Sigmoid colon (tissue), 7 donors: ENCODE results near the gene ALG2. TPM values are rescaled to one million over a fixed set of nuclear protein-coding genes. Genes with fewer than 3 reads are reported as not detected.
"Not testable (repeated sequence)": the region's sequence is repeated elsewhere in the genome, so short reads cannot be mapped to it uniquely, and the experiment has no call there.

Source experiments
- DNase-seq: peaks from one replicate; pipeline ENCODE4 v3.0.0-alpha.2; 2019
- H3K27ac ChIP-seq, 4 donors: fragments of 200-600 bp; sonication (generic); one replicate each; pipeline ENCODE4 v1.5.1; 2016 to 2019; ENCODE audit warnings: mild to moderate bottlenecking in 1 of 4
- H3K27me3 ChIP-seq, 3 donors: fragments of 200-600 bp; sonication (generic); one replicate each; pipeline ENCODE4 v1.5.1; 2019; ENCODE audit warnings: mild to moderate bottlenecking in 1 of 3
- H3K36me3 ChIP-seq, 4 donors: fragments of 200-600 bp; sonication (generic); one replicate each; pipeline ENCODE4 v1.5.1; 2016 to 2019
- H3K4me1 ChIP-seq, 4 donors: fragments of 200-600 bp; sonication (generic); one replicate each; pipeline ENCODE4 v1.5.1; 2017 to 2019
- H3K4me3 ChIP-seq, 4 donors: fragments of 200-600 bp; sonication (generic); one replicate each; pipeline ENCODE4 v1.5.1; 2017 to 2019; ENCODE audit warnings: mild to moderate bottlenecking in 2 of 4, moderate library complexity in 1 of 4
- H3K9me3 ChIP-seq, 4 donors: fragments of 200-600 bp in 3 of 4; sonication (generic) in 3 of 4; one replicate each; pipeline versions ENCODE4 v1.5.1 to v1.6.1; 2013 to 2019
- EP300 ChIP-seq, 4 donors: sonication (generic); formaldehyde crosslinking; IDR thresholded peaks; one replicate each; pipeline ENCODE4 v1.6.1; 2017; ENCODE audit warnings: antibody characterized with exemption in 4 of 4
- POLR2A ChIP-seq, 2 donors: fragments of 450-650 bp; IDR thresholded peaks; one replicate each; pipeline ENCODE4 v1.6.1; 2016; ENCODE audit warnings: antibody characterized with exemption in 2 of 2, mild to moderate bottlenecking in 2 of 2, moderate library complexity in 2 of 2
- POLR2AphosphoS5 ChIP-seq, 4 donors: sonication (generic); formaldehyde crosslinking; IDR thresholded peaks; one replicate each; pipeline ENCODE4 v1.6.1; 2017; ENCODE audit warnings: antibody characterized with exemption in 4 of 4
- WGBS, 2 donors: extraction: QIAGEN DNeasy Blood & Tissue Kit; methylation state at CpG; one replicate each; pipeline ENCODE4 v1.1.7; 2013; 5-methylcytosine and 5-hydroxymethylcytosine counted together
- intact Hi-C: fragments of 100-400 bp; cut with DNase I; formaldehyde crosslinking; loops from one replicate; pipeline ENCODE4 v1.15.1; 2023
- polyA plus RNA-seq, 3 donors: library from polyadenylated mRNA; stranded (reverse); fragments of 200-250 nt; gene quantifications; one replicate each; pipeline ENCODE4 v1.2.3, GENCODE V29; 2013
- total RNA-seq, 4 donors: library from RNA; depleted of rRNA; stranded (reverse); fragments of >200 nt; gene quantifications; one replicate each; pipeline ENCODE4 v1.1.0, GENCODE V29; 2016
- TF ChIP-seq, protein P1 (sequence below), 4 experiments: fragments of 450-650 bp in 3 of 4; fragments of 200-600 bp in 1 of 4; IDR thresholded peaks; one replicate each; pipeline ENCODE4 v1.5.1; 2016 to 2019; ENCODE audit warnings: antibody characterized with exemption in 4 of 4, mild to moderate bottlenecking in 3 of 4, moderate library complexity in 2 of 4
- donor health status: healthy with polysubstance abuse.
- donor health status: Bipolar disorder and iron deficiency.
- donor health status: healthy.

Gene ALG2
- total and polyA plus RNA-seq, 7 donors = 8.4 to 25.0 (median 18.4) TPM

DNA sequence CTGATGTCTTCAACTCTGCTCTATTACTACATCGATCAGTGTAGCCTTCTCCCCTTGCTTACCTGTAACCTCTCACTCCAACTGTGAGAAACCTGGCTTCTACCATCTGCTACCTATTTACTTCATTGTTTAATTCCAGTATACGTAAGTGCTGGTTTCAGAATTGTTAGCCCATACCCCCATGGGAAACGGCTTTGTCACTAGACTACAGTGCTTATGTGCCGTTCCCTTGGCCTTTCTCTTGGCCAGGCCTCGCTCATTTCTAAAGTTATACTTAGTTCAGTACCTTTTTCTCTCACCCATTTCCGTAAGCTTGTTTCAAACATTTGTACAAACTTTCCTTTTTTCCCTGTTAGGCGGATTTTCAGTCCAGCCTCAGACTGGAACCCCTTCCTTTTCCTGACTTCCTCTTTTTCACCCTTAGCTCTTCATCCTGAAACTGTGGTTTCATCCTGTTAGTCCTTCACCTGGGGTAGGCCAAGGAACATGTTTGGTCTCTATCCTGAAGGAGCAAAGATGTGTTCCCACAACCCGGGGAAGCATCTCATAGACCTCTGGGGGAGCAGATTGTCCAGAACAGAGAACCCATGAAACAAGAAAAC, 21.7 kb downstream of the ALG2 start:
- Histone ChIP-seq H3K27me3 (no peaks in the 10 kb centered on the region), H3K4me3 (no peak overlapping the region), H3K4me1 (no peaks in the 10 kb centered on the region), H3K36me3 (no peaks in the 10 kb centered on the region), H3K9me3 (no peaks in the 10 kb centered on the region), H3K27ac (no peak overlapping the region)
- TF ChIP-seq POLR2AphosphoS5 (IDR thresholded peaks at IDR 0.05) (no peak), EP300 (IDR thresholded peaks at IDR 0.05) (no peak), POLR2A (IDR thresholded peaks at IDR 0.05) (no peak)
- TF ChIP-seq, protein P1, sequence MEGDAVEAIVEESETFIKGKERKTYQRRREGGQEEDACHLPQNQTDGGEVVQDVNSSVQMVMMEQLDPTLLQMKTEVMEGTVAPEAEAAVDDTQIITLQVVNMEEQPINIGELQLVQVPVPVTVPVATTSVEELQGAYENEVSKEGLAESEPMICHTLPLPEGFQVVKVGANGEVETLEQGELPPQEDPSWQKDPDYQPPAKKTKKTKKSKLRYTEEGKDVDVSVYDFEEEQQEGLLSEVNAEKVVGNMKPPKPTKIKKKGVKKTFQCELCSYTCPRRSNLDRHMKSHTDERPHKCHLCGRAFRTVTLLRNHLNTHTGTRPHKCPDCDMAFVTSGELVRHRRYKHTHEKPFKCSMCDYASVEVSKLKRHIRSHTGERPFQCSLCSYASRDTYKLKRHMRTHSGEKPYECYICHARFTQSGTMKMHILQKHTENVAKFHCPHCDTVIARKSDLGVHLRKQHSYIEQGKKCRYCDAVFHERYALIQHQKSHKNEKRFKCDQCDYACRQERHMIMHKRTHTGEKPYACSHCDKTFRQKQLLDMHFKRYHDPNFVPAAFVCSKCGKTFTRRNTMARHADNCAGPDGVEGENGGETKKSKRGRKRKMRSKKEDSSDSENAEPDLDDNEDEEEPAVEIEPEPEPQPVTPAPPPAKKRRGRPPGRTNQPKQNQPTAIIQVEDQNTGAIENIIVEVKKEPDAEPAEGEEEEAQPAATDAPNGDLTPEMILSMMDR (IDR thresholded peaks at IDR 0.05) = no peak
- intact Hi-C loops = no loop called here
- 89 to 92% methylated on average over 8 of the region's 8 CpGs for WGBS, 2 donors
- no peak for DNase-seq

DNA sequence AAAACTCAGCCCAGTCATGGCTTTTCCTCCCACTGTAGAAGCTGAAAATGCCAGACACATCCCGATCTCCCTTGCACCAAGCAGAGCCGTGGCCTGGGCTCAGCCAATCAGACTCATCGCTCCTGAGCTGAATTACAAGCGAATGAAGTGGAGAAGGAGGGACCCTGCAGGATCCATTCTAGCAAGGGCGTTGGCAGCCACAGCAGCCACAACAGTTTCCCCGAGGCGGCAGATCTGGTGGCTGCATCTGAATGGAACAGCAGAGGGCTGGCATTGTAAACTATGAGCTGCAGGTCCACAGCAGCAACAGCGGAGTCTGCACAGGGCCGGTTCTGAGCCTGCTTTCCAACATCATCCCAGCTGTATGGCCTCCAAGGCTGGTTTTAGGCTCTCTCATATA, 23.8 kb downstream of the ALG2 start:
- Histone ChIP-seq H3K4me3 (no peak overlapping the region), H3K27me3 (no peaks in the 10 kb centered on the region), H3K4me1 (no peaks in the 10 kb centered on the region), H3K36me3 (no peaks in the 10 kb centered on the region), H3K9me3 (no peaks in the 10 kb centered on the region), H3K27ac (no peak overlapping the region)
- TF ChIP-seq POLR2A (IDR thresholded peaks at IDR 0.05) = no peak
- no peak for TF ChIP-seq EP300 (IDR thresholded peaks at IDR 0.05)
- TF ChIP-seq POLR2AphosphoS5 (IDR thresholded peaks at IDR 0.05) = no peak
- TF ChIP-seq, protein P1 (IDR thresholded peaks at IDR 0.05) = no peak
- 82 to 88% methylated on average over 9 of the region's 9 CpGs for WGBS, 2 donors
- DNase-seq = no peak
- intact Hi-C loops = no loop called here

DNA sequence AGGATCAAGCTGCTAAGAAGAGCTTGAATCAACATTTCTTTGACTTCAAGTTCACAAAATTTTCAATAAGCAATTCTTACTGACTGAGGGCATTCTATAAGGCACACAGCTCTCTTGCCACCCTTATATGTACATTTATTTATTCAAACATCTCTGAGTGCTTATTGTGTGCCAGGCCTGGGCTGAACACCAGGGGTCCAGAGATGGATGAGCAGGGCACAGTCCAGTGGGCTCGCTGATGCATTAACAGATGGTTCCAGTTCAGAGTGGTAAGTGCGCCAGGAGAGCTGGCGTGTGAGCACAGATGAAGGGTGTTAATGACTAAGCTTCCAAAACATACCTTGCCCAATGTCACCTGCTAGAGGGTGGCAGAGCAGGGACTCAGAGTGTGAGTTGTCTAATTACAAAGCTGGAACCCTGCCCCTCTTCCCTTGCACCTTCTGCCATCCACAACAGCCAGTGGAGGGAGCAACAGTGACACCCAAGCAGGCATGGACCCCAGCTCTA, 24.6 kb downstream of the ALG2 start:
- DNase-seq = no peak
- Histone ChIP-seq H3K27ac (no peak overlapping the region), H3K36me3 (no peaks in the 10 kb centered on the region), H3K4me3 (no peak overlapping the region), H3K9me3 (no peaks in the 10 kb centered on the region), H3K4me1 (no peaks in the 10 kb centered on the region), H3K27me3 (no peaks in the 10 kb centered on the region)
- intact Hi-C loops = no loop called here
- TF ChIP-seq, protein P1 (IDR thresholded peaks at IDR 0.05) = no peak
- TF ChIP-seq POLR2A (IDR thresholded peaks at IDR 0.05) (no peak), POLR2AphosphoS5 (IDR thresholded peaks at IDR 0.05) (no peak), EP300 (IDR thresholded peaks at IDR 0.05) (no peak)
- WGBS, 2 donors = 96% methylated on average over 3 of the region's 3 CpGs

DNA sequence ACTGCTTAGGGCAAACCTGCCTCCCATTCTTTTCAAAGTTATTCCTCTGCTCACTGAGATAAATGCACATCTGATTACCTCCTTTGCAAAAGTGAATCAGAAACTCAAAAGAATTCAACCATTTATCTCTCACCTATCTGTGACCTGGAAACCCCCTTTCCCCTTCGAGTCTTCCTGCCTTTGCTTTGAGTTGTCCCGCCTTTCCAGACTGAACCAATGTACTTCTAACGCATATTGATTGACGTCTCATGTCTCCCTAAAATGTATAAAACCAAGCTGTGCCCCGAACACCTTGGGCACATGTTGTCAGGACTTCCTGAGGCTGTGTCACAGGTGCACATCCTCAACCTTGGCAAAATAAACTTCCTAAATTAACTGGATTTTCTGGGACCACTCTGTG, 25.3 kb downstream of the ALG2 start:
- H3K4me1 ChIP-seq, H3K9me3 ChIP-seq, H3K27ac ChIP-seq, intact Hi-C loops, H3K27me3 ChIP-seq, H3K36me3 ChIP-seq, H3K4me3 ChIP-seq, DNase-seq: not testable (repeated sequence)
- 85 to 92% methylated on average over 5 of the region's 5 CpGs for WGBS, 2 donors

DNA sequence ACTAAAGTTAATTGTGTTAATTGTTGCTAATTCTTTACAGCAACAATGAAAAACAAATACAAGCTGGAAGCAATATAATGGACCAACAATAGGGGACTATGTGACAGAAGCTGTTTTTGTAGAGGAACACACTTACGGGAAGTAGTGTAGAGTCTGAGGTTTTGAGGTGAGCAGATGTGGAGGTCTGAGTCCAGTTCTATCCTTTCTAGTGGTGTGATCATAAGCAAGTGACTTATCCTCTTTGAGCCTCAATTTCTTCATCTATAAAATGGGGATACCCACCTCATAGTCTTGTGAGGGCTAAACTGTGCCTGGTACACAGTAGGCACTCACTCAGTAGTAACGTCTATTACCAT, 28.3 kb downstream of the ALG2 start:
- H3K27me3 ChIP-seq = no peaks in the 10 kb centered on the region
- no peak for DNase-seq
- no peak overlapping the region for H3K27ac ChIP-seq
- H3K4me3 ChIP-seq = no peak overlapping the region
- H3K4me1 ChIP-seq = no peaks in the 10 kb centered on the region
- TF ChIP-seq, protein P1 (IDR thresholded peaks at IDR 0.05) = no peak
- no peak for TF ChIP-seq EP300 (IDR thresholded peaks at IDR 0.05)
- no peak for TF ChIP-seq POLR2A (IDR thresholded peaks at IDR 0.05)
- no peak for TF ChIP-seq POLR2AphosphoS5 (IDR thresholded peaks at IDR 0.05)
- intact Hi-C loops = no loop called here
- no peaks in the 10 kb centered on the region for H3K36me3 ChIP-seq
- 23 to 59% methylated on average over 2 of the region's 2 CpGs for WGBS, 2 donors
- no peaks in the 10 kb centered on the region for H3K9me3 ChIP-seq
